Liver (tissue), 9 donors: ENCODE measurements around the gene ZSWIM7. TPM values are rescaled to one million over a fixed set of nuclear protein-coding genes. Genes with fewer than 3 reads are reported as not detected.

ENCODE experiments used
- DNase-seq: peaks from one replicate; pipeline ENCODE4 v3.0.0-alpha.2; 2017; ENCODE audit warnings: low spot score
- H3K27ac ChIP-seq, 2 donors: one replicate each; pipeline ENCODE4 v1.7.0; 2013; ENCODE audit warnings: inconsistent platforms in 2 of 2, low read length in 2 of 2, control low read depth in 1 of 2, low read depth in 1 of 2, mild to moderate bottlenecking in 1 of 2
- H3K27me3 ChIP-seq, 4 donors: one replicate each; pipeline versions ENCODE4 v1.6.1 to v1.7.0; 2013; ENCODE audit warnings: low read length in 3 of 4, inconsistent platforms in 1 of 4, mild to moderate bottlenecking in 1 of 4, moderate library complexity in 1 of 4; ENCODE audit not compliant: control insufficient read depth in 4 of 4, insufficient read depth in 4 of 4
- H3K36me3 ChIP-seq, 4 donors: one replicate each; pipeline versions ENCODE4 v1.6.1 to v1.7.0; 2013; ENCODE audit warnings: low read length in 3 of 4, mild to moderate bottlenecking in 3 of 4, low read depth in 1 of 4, moderate library complexity in 1 of 4; ENCODE audit not compliant: control insufficient read depth in 4 of 4, insufficient read depth in 3 of 4
- H3K4me1 ChIP-seq, 4 donors: one replicate each; pipeline versions ENCODE4 v1.6.1 to v1.7.0; 2013; ENCODE audit warnings: low read length in 3 of 4, mild to moderate bottlenecking in 3 of 4, moderate library complexity in 1 of 4; ENCODE audit not compliant: control insufficient read depth in 4 of 4, insufficient read depth in 4 of 4
- H3K4me3 ChIP-seq, 3 donors: one replicate each; pipeline versions ENCODE4 v1.6.1 to v1.7.0; 2013; ENCODE audit warnings: low read length in 3 of 3, control low read depth in 1 of 3, low read depth in 1 of 3, mild to moderate bottlenecking in 1 of 3
- H3K9ac ChIP-seq, 2 donors: one replicate each; pipeline ENCODE4 v1.7.0; 2013; ENCODE audit warnings: low read length in 2 of 2, mild to moderate bottlenecking in 2 of 2, moderate library complexity in 2 of 2, control low read depth in 1 of 2, low read depth in 1 of 2
- H3K9me3 ChIP-seq, 4 donors: one replicate each; pipeline versions ENCODE4 v1.6.1 to v1.7.0; 2013; ENCODE audit warnings: low read length in 3 of 4; ENCODE audit not compliant: control insufficient read depth in 4 of 4
- ATF3 ChIP-seq: IDR thresholded peaks from 2 replicates; pipeline ENCODE4 v1.6.1; 2016; ENCODE audit warnings: antibody characterized with exemption
- CTCF ChIP-seq: fragments of 150-350 bp; IDR thresholded peaks from 2 replicates; pipeline ENCODE4 v1.5.1; 2017; ENCODE audit warnings: improper control_type of control experiment, low read depth, low read length; ENCODE audit not compliant: missing input control
- EGR1 ChIP-seq, 2 donors: IDR thresholded peaks; 2 replicates each; pipeline ENCODE4 v1.6.1; 2016 to 2018; ENCODE audit warnings: antibody characterized with exemption in 2 of 2, low read depth in 2 of 2
- FOXA1 ChIP-seq: IDR thresholded peaks from 2 replicates; pipeline ENCODE4 v1.6.1; 2016; ENCODE audit warnings: antibody characterized with exemption
- FOXA2 ChIP-seq: IDR thresholded peaks from 2 replicates; pipeline ENCODE4 v1.6.1; 2016; ENCODE audit warnings: antibody characterized with exemption
- GABPA ChIP-seq, 2 donors: IDR thresholded peaks in 1 of 2; conservative IDR thresholded peaks in 1 of 2; 2 replicates each; pipeline ENCODE4 v1.6.1; 2016; ENCODE audit warnings: antibody characterized with exemption in 2 of 2, mild to moderate bottlenecking in 1 of 2, moderate library complexity in 1 of 2
- HNF4A ChIP-seq, 2 donors: conservative IDR thresholded peaks; 2 replicates each; pipeline ENCODE4 v1.6.1; 2016; ENCODE audit warnings: antibody characterized with exemption in 2 of 2, mild to moderate bottlenecking in 2 of 2
- HNF4G ChIP-seq: IDR thresholded peaks from 2 replicates; pipeline ENCODE4 v1.6.1; 2016; ENCODE audit warnings: antibody characterized with exemption
- JUND ChIP-seq, 2 donors: IDR thresholded peaks; 2 replicates each; pipeline ENCODE4 v1.6.1; 2016; ENCODE audit warnings: antibody characterized with exemption in 2 of 2
- MAX ChIP-seq: IDR thresholded peaks from 2 replicates; pipeline ENCODE4 v1.6.1; 2016; ENCODE audit warnings: antibody characterized with exemption
- NR2F2 ChIP-seq: IDR thresholded peaks from 2 replicates; pipeline ENCODE4 v1.6.1; 2016; ENCODE audit warnings: antibody characterized with exemption
- RAD21 ChIP-seq, 2 donors: IDR thresholded peaks; 2 replicates each; pipeline ENCODE4 v1.6.1; 2016; ENCODE audit warnings: antibody characterized with exemption in 2 of 2, mild to moderate bottlenecking in 2 of 2
- REST ChIP-seq: IDR thresholded peaks from 2 replicates; pipeline ENCODE4 v1.6.1; 2016; ENCODE audit warnings: antibody characterized with exemption, mild to moderate bottlenecking
- RXRA ChIP-seq, 2 donors: IDR thresholded peaks; 2 replicates each; pipeline ENCODE4 v1.6.1; 2017 to 2018; ENCODE audit warnings: antibody characterized with exemption in 2 of 2, mild to moderate bottlenecking in 1 of 2
- SP1 ChIP-seq: IDR thresholded peaks from 2 replicates; pipeline ENCODE4 v1.6.1; 2018; ENCODE audit warnings: antibody characterized with exemption, mild to moderate bottlenecking
- TAF1 ChIP-seq: conservative IDR thresholded peaks from 2 replicates; pipeline ENCODE4 v1.6.1; 2016; ENCODE audit warnings: antibody characterized with exemption, mild to moderate bottlenecking
- YY1 ChIP-seq: IDR thresholded peaks from 2 replicates; pipeline ENCODE4 v1.6.1; 2016; ENCODE audit warnings: antibody characterized with exemption, mild to moderate bottlenecking
- ZBTB33 ChIP-seq: IDR thresholded peaks from 2 replicates; pipeline ENCODE4 v1.6.1; 2016; ENCODE audit warnings: antibody characterized with exemption
- WGBS: extraction: QIAGEN DNeasy Blood & Tissue Kit; methylation state at CpG from one replicate; pipeline ENCODE4 v1.1.7; 2013; 5-methylcytosine and 5-hydroxymethylcytosine counted together
- polyA plus RNA-seq, 2 donors: library from polyadenylated mRNA; stranded (reverse) in 1 of 2; unstranded in 1 of 2; fragments of 200-250 nt in 1 of 2; fragments of >200 nt in 1 of 2; fragmentation: Nextera tagmentation in 1 of 2; extraction: Ambion mirVana in 1 of 2; gene quantifications; one replicate each; pipeline versions ENCODE4 v1.2.1 to v1.2.3, GENCODE V29; 2013 to 2015
- total RNA-seq, 2 donors: library from RNA; depleted of rRNA; stranded (reverse); fragments of >200 nt; gene quantifications; one replicate each; pipeline ENCODE4 v1.2.3, GENCODE V29; 2014
- donor health status: healthy.
- donor health status: healthy.
- donor health status: healthy.
- donor health status: healthy.
- donor health status: healthy.

Gene ZSWIM7
- total and polyA plus RNA-seq, 4 donors: 7.1 to 27.0 (median 13.8) TPM

DNA sequence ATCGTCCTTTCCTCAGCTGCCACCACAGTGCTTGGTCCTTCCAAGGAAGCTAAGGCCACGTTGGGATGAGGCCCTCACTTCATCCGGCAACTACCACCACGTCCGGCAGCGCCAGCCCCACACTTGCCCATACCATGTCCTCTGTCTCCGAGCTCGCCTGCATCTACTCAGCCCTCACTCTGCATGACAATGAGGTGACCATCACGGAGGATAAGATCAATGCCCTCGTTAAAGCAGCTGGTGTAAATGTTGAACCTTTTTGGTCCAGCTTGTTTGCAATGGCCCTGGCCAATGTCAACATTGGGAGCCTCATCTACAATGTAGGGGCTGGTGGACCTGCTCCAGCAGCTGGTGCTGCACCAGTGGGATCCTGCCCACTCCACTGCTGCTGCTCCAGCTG lies 45.0 kb upstream of the ZSWIM7 start (continued):
- TF ChIP-seq YY1 (peak; percentile 20), HNF4G (no peak), FOXA1 (peak; percentile 83), GABPA (IDR thresholded peaks at IDR 0.05 in 1 of 2, conservative IDR thresholded peaks at IDR 0.05 in 1 of 2) (no peak)

DNA sequence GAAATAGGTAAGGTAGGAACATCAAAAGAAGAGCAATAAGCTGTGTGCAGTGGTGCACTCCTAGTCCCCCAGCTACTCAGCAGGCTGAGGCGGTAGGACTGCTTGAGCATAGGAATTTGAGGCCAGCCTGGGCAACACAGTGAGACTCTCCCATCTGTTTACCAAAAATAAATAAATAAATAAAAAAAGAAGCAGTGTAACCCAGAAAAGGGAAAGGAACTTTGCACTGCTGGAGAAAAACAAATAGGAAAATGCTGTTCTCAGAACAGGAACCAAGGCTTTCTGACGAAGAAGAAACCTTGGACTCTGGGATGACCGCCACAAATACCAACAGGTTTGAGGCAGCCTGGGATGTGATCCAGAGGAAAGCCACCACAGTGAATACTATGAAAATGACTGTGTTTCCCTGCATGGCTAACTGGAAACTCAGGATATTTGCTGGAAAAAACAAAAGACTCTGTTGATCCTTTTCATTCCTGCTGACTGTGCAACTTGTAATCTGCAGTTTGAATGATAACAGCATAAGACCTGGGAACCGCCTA lies 41.3 kb upstream of the ZSWIM7 start:
- no peak overlapping the region for H3K4me3 ChIP-seq
- TF ChIP-seq ZBTB33 (peak; percentile 67), JUND (IDR thresholded peaks at IDR 0.05) (peak; percentile 90 to 92), REST (peak; percentile 66), CTCF (no peak), SP1 (peak; percentile 98), MAX (peak; percentile 99), HNF4A (conservative IDR thresholded peaks at IDR 0.05) (peak; percentile 98), RXRA (IDR thresholded peaks at IDR 0.05) (peak; percentile 81 to 86), RAD21 (IDR thresholded peaks at IDR 0.05) (peak; percentile 39 to 47), ATF3 (peak; percentile 70), HNF4G (peak; percentile 98), YY1 (peak; percentile 88), FOXA1 (no peak), FOXA2 (peak; percentile 54), EGR1 (IDR thresholded peaks at IDR 0.05; ENCODE audit: low read depth in 2 of 2) (peak; percentile 79 to 97), GABPA (IDR thresholded peaks at IDR 0.05 in 1 of 2, conservative IDR thresholded peaks at IDR 0.05 in 1 of 2) (peak in 1 of 2 donors; percentile 61), TAF1 (peak; percentile 88), NR2F2 (peak; percentile 67)
- H3K27ac ChIP-seq: peak overlapping the region; percentile 78 to 92
- H3K4me1 ChIP-seq: peaks cover 2 to 36% (median 20%) of the 10 kb centered on the region in 4 donors
- no peaks in the 10 kb centered on the region for H3K9me3 ChIP-seq
- peaks cover 1 to 26% (median 8%) of the 10 kb centered on the region in 4 donors for H3K36me3 ChIP-seq
- peak overlapping the region in 1 of 2 donors; percentile 16 for H3K9ac ChIP-seq
- H3K27me3 ChIP-seq: no peaks in the 10 kb centered on the region
- 26% methylated on average over 4 of the region's 4 CpGs for WGBS
- DNase-seq: no peak
